ENCODE results near the gene LITAF.

- no peak for TF ChIP-seq TARDBP (IDR thresholded peaks at IDR 0.05)
- TF ChIP-seq BHLHE40 (IDR thresholded peaks at IDR 0.05; ENCODE audit: borderline replicate concordance), result no peak
- no peak for TF ChIP-seq SP1 (IDR thresholded peaks at IDR 0.05)
- no peak for TF ChIP-seq ELF4 (IDR thresholded peaks at IDR 0.05)
- TF ChIP-seq PKNOX1 (IDR thresholded peaks at IDR 0.05), result no peak
- TF ChIP-seq NFRKB (IDR thresholded peaks at IDR 0.05), result no peak
- TF ChIP-seq L3MBTL2 (conservative IDR thresholded peaks at IDR 0.05), result no peak
- TF ChIP-seq SUZ12 (IDR thresholded peaks at IDR 0.05), result no peak
- no peak for TF ChIP-seq ARNT (IDR thresholded peaks at IDR 0.05)
These were observed 34.8 kb upstream of the LITAF start for GRCh38 chr16:11621539-11621919.

All from HEK293T (cell line).